ENCODE data around the gene EPB41L1. TPM values are rescaled to one million over a fixed set of nuclear protein-coding genes. Genes with fewer than 3 reads are reported as not detected.

The EPB41L1 gene
- total RNA-seq, 1 experiment from 2014 or later, result 42.1 TPM

DNA sequence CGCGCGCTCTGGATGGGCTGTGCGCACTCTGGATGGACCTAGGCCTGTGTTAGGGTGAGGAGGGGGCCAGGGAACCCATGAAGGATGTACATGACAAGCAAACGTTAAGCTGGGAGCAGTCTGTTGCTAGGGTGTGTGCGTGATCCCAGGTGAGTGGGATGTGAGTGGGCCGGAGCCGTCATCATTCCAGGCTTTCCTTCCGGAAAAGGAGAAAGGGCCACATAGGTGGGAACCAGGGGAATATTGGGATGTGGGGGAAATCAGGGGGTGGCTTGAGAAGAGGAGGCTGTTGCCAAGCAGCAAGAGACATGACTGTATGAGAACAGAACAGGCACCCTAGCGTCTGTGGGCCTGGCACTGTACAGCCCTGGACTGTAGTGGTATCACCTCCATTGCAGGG lies 49.7 kb upstream of the EPB41L1 start (continued):
- TF ChIP-seq EZH2 (IDR thresholded peaks at IDR 0.05) (no peak), SIN3A (IDR thresholded peaks at IDR 0.05; ENCODE audit: low read depth) (no peak), YY1 (IDR thresholded peaks at IDR 0.05; ENCODE audit: extremely low read depth, insufficient replicate concordance, low read depth, low read length) (no peak), ZFX (IDR thresholded peaks at IDR 0.05) (no peak), JUND (IDR thresholded peaks at IDR 0.05) (no peak), CEBPB (IDR thresholded peaks at IDR 0.05; ENCODE audit: low read depth) (no peak), EZH2phosphoT487 (IDR thresholded peaks at IDR 0.05; ENCODE audit: borderline replicate concordance) (no peak), EGR1 (IDR thresholded peaks at IDR 0.05; ENCODE audit: low read depth) (no peak)
- TF ChIP-seq, protein P1, sequence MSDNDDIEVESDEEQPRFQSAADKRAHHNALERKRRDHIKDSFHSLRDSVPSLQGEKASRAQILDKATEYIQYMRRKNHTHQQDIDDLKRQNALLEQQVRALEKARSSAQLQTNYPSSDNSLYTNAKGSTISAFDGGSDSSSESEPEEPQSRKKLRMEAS (IDR thresholded peaks at IDR 0.05), result no peak

DNA sequence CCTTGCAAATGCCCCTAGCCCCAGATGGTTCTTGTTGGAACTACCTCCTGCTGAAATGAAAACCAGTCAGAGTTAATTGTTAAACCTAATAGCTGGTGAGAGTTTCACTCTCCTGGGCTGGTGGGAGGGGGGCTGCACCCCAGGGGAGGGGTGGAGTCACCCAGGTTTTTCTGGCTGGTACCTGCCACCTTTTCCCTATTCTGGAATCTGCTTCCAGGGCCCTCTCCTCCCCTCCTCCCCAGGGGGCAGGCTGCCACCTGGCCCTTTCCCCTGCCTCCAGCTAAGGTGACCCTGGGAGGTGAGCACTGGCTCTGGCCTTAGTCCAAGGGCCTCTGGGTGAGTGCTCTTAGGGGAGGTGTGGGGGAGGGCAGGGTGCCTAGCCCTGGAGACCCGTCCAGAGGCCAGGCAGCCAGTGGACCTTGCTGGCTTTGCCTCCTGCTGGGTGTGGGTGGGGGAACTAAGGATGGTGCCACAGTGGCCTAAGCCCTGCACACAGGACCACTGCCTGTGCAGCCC lies 48.8 kb upstream of the EPB41L1 start:
- H3K79me2 ChIP-seq (ENCODE audit: insufficient read depth, low read length), result no peaks in the 10 kb centered on the region
- H3K9me2 ChIP-seq (ENCODE audit: insufficient read depth), result no peaks in the 10 kb centered on the region
- H3K4me3 ChIP-seq (replicated peaks in 1 of 2; ENCODE audit: low read depth in 1 of 2, low read length in 2 of 2), result no peak overlapping the region
- H3K36me3 ChIP-seq (ENCODE audit: control insufficient read depth in 1 of 2, insufficient read depth in 2 of 2, low read length in 2 of 2), result no peaks in the 10 kb centered on the region
- no TSS peak for BruUV-seq (replicated peaks)
- no peaks in the 10 kb centered on the region for H4K20me1 ChIP-seq (ENCODE audit: insufficient read depth)
- H3K27ac ChIP-seq (ENCODE audit: low read depth, low read length), result no peak overlapping the region
- peak overlapping the region; percentile 14; the same call in 1 of the 2 replicates for H3K4me2 ChIP-seq (ENCODE audit: low read length)
- ChIA-PET RAD21 (ENCODE audit: low non-redundant PET in 1 of 2, low total read pairs in 2 of 2, uncharacterized antibody in 2 of 2, unreplicated experiment in 2 of 2) (no interaction called here), POLR2A (no interaction called here), CTCF (no interaction called here)
- TF ChIP-seq FOSL1 (IDR thresholded peaks at IDR 0.05; ENCODE audit: low read depth) (no peak), POLR2A (IDR thresholded peaks at IDR 0.05; ENCODE audit: borderline replicate concordance, extremely low read depth, insufficient read depth, insufficient read length) (no peak), SP1 (IDR thresholded peaks at IDR 0.05; ENCODE audit: low read depth) (no peak), RAD21 (IDR thresholded peaks at IDR 0.05; ENCODE audit: low read depth) (no peak)
- TF ChIP-seq, protein P2, sequence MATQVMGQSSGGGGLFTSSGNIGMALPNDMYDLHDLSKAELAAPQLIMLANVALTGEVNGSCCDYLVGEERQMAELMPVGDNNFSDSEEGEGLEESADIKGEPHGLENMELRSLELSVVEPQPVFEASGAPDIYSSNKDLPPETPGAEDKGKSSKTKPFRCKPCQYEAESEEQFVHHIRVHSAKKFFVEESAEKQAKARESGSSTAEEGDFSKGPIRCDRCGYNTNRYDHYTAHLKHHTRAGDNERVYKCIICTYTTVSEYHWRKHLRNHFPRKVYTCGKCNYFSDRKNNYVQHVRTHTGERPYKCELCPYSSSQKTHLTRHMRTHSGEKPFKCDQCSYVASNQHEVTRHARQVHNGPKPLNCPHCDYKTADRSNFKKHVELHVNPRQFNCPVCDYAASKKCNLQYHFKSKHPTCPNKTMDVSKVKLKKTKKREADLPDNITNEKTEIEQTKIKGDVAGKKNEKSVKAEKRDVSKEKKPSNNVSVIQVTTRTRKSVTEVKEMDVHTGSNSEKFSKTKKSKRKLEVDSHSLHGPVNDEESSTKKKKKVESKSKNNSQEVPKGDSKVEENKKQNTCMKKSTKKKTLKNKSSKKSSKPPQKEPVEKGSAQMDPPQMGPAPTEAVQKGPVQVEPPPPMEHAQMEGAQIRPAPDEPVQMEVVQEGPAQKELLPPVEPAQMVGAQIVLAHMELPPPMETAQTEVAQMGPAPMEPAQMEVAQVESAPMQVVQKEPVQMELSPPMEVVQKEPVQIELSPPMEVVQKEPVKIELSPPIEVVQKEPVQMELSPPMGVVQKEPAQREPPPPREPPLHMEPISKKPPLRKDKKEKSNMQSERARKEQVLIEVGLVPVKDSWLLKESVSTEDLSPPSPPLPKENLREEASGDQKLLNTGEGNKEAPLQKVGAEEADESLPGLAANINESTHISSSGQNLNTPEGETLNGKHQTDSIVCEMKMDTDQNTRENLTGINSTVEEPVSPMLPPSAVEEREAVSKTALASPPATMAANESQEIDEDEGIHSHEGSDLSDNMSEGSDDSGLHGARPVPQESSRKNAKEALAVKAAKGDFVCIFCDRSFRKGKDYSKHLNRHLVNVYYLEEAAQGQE (IDR thresholded peaks at IDR 0.05; ENCODE audit: low read depth), result no peak
- ATAC-seq, result no peak
- H3K4me1 ChIP-seq (ENCODE audit: control insufficient read depth in 1 of 2, insufficient read depth in 2 of 2, low read length in 2 of 2), result peaks cover 22 to 49% of the 10 kb centered on the region in 2 experiments; a peak in 3 of 4 replicates
- H3K9ac ChIP-seq (ENCODE audit: low read length), result no peak overlapping the region
- intact Hi-C loops (cut with micrococcal nuclease), result no loop called here
- no peaks in the 10 kb centered on the region for H3K9me3 ChIP-seq (ENCODE audit: control insufficient read depth in 1 of 2, insufficient read depth in 1 of 2, low read depth in 1 of 2, low read length in 2 of 2)
- no peaks in the 10 kb centered on the region for H3K27me3 ChIP-seq (ENCODE audit: insufficient read depth, low read length)
- H2AFZ ChIP-seq (ENCODE audit: low read depth, low read length, poor library complexity, severe bottlenecking), result no peak overlapping the region
- DNase-seq (ENCODE audit: low read depth, low spot score), result no peak
